Epithelial cell of esophagus (primary cell): Measurements from ENCODE around the gene WDFY1.

Experiments used
- DNase-seq: peaks from one replicate; pipeline ENCODE4 v3.0.0; 2010; ENCODE audit warnings: low read depth
- H3K4me3 ChIP-seq: 2 replicates; pipeline ENCODE4 v1.5.1; 2011; ENCODE audit warnings: mild to moderate bottlenecking, low read length, control low read depth
- CTCF ChIP-seq: IDR thresholded peaks from 2 replicates; pipeline ENCODE4 v1.5.1; 2011; ENCODE audit warnings: low read depth, mild to moderate bottlenecking, low read length, control low read depth, inconsistent platforms; ENCODE audit not compliant: insufficient read depth; ENCODE audit errors: missing control alignments

The WDFY1 gene

GRCh38 chr2:223908304-223908998, 36.7 kb downstream of the WDFY1 start:
- no peak for DNase-seq
- TF ChIP-seq CTCF = no peak
- H3K4me3 ChIP-seq = no peak overlapping the region

- TF ChIP-seq CTCF = no peak
- no peak for DNase-seq
Observed at GRCh38 chr2:223905996-223906395, 39.1 kb downstream of the WDFY1 start.

GRCh38 chr2:223901854-223902253, 43.3 kb downstream of the WDFY1 start:
- no peak for TF ChIP-seq CTCF
- no peak for DNase-seq
- H3K4me3 ChIP-seq = no peak overlapping the region

More at GRCh38 chr2:223905996-223906395, 39.1 kb downstream of the WDFY1 start:
- H3K4me3 ChIP-seq = no peak overlapping the region

- no peak for TF ChIP-seq CTCF
- DNase-seq = no peak
- H3K4me3 ChIP-seq = no peak overlapping the region
Observed at GRCh38 chr2:223901311-223901710, 43.8 kb downstream of the WDFY1 start.

- no peak for TF ChIP-seq CTCF
- no peak for DNase-seq
- no peak overlapping the region for H3K4me3 ChIP-seq
Observed at GRCh38 chr2:223900531-223900930, 44.6 kb downstream of the WDFY1 start.

GRCh38 chr2:223900066-223900465, 45.1 kb downstream of the WDFY1 start:
- no peak for DNase-seq
- TF ChIP-seq CTCF = no peak
- no peak overlapping the region for H3K4me3 ChIP-seq
